ENCODE data around the gene CRYBG1.
A peak's percentile ranks its signal among the peaks of the same experiment; 100 is the strongest.
"Not testable (repeated sequence)": the region's sequence is repeated elsewhere in the genome, so short reads cannot be mapped to it uniquely, and the experiment has no call there.

CRYBG1 gene

DNA sequence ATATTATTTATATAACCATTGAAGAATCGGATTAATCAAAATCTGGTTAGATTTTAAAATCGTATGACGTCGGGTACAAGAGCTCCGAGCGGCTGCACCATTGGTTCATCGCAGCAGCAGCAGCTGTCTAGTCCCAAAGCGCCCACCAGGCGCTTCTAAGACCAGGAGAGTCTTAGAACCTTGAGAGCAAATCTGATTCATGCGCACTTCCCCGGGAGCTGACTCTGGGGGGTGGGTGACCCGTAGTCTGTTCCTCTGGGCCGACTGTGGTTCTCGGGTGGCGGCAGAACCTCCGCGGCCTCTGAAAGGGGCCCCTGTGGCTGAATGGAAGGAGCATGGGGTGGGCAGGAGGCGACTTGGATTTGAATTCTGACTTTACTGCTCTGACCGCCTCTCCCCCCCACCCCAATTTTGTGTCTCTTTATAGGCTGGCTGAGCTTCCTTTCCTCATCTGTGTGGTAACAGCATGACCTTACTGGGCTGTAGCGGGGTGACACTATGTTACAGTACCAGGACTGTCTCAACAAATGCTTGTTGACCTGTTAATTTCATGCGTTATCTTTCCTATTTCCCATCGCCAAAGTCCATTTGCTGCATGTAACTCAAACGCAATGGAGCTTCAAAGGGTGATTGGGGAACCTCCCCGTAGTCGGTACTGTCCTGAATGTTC lies 149.0 kb downstream of the CRYBG1 start:
- no peak for DNase-seq

DNA sequence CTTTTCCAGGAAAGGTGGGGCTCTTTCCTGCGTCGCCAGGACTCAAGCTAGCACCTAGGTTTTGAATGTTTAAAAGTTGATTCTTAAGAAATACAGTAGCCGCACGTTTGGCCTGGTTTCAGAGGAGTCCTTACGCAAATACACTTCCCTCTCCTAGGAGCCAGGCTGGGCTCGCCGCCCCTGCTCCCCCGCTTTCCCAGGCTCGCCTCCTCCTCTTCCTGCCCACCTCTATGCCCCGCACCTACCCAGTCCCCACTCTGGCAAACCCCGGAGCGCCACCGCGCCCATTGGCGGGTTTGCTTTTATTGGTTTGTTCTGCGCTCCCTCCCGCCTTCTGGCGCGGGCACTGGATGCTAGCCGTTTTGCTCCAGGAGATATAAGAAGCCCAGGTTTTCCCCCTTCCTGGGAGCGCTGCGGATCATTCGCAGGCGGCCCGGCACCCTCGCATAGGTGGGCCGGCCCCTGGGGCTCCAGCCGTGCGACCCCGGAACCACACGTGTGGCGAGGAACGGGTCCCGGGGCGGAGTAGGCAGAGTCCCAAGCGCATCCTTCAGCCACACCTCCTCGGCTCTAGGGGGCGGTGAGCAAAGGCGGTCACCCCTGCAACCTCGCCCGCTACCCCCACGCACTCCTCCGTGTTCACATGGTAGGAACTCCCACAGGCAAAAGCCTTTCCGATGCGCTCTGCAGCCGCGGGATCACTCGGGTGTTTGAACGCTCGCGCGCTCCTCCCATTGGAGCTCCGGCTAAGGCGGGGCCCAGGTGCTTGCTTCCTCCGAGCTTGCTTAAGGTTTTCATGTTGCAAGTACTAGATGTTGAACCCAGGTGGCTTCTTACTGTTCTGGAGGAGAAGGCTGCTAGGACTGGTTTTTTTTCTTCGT lies 149.8 kb downstream of the CRYBG1 start:
- DNase-seq: peak in 3 of 4 experiments; percentile 15 to 57 (median 36)

DNA sequence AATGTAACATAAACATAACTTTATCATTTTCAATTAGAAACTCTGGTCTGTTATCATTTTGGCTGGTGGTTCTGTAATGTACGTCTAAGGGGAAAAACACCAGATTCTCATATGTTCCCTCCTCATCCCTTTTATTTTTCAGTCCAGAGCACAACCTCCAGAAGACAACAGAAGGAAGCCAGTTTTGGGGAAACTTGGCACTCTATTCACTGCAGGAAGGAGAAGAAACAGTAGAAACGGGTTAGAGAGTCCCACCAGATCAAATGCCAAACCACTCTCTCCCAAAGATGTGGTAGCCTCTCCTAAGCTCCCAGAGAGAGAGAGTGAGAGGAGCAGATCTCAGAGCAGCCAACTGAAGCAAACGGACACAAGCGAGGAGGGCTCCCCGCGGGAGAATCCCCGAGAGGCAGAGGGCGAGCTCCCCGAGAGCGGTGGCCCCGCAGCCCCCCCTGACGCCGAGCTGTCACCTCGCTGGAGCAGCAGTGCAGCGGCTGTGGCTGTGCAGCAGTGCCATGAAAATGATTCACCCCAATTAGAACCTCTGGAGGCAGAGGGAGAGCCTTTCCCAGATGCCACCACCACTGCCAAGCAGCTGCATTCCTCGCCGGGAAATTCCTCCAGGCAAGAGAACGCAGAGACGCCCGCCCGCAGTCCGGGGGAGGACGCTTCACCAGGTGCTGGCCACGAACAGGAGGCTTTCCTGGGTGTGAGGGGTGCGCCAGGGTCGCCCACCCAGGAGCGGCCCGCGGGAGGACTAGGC lies 151.0 kb downstream of the CRYBG1 start:
- DNase-seq: peak in 1 of 4 experiments; percentile 34

DNA sequence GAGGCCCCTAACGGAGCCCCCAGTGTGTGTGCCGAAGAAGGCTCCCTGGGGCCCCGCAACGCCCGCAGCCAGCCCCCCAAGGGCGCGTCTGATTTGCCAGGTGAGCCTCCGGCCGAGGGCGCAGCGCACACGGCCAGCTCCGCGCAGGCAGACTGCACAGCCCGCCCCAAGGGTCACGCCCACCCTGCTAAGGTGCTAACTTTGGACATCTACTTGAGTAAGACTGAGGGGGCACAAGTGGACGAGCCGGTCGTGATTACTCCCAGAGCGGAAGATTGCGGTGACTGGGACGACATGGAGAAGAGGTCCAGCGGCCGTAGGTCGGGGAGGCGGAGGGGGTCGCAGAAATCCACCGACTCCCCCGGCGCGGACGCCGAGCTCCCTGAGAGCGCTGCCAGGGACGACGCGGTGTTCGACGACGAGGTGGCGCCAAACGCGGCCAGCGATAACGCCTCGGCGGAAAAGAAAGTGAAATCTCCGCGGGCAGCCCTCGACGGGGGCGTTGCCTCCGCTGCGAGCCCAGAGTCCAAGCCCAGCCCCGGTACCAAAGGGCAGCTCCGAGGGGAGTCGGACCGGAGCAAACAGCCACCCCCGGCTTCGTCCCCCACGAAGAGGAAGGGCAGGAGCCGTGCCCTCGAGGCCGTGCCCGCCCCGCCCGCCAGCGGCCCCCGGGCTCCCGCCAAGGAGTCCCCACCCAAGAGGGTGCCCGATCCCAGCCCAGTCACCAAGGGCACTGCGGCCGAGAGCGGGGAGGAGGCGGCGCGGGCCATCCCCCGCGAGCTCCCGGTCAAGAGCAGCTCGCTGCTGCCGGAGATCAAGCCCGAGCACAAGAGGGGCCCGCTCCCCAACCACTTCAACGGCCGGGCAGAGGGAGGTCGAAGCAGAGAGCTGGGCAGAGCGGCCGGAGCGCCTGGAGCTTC lies 151.8 kb downstream of the CRYBG1 start:
- DNase-seq: peak; percentile 17 to 70 (median 48)

DNA sequence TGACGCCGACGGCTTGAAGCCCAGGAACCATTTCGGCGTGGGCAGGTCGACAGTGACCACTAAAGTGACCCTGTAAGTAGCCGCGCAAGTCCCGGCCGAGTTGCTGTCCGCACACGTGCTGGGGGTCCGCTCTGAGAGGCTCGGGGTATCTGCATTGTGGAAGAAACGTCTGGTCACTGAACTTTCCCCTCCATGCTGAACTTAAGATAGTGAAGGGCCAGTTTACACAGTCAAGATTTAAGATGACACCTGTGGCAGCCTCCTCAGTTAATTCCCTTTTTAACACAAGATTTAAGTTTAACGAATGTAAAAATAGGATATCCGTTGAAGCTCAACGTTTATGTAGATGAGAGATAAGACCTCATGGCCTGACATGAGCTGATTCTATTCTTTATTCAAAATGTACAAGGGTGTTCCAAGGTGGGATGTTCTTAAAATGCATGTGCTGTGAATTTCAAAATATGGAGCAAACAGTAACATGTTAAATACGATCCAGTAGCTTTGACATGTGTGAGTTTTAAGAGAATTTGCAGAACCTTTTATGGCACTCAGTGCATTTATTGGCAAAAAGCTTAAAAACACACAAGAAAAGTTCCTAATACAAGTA lies 152.6 kb downstream of the CRYBG1 start:
- no peak for DNase-seq

DNA sequence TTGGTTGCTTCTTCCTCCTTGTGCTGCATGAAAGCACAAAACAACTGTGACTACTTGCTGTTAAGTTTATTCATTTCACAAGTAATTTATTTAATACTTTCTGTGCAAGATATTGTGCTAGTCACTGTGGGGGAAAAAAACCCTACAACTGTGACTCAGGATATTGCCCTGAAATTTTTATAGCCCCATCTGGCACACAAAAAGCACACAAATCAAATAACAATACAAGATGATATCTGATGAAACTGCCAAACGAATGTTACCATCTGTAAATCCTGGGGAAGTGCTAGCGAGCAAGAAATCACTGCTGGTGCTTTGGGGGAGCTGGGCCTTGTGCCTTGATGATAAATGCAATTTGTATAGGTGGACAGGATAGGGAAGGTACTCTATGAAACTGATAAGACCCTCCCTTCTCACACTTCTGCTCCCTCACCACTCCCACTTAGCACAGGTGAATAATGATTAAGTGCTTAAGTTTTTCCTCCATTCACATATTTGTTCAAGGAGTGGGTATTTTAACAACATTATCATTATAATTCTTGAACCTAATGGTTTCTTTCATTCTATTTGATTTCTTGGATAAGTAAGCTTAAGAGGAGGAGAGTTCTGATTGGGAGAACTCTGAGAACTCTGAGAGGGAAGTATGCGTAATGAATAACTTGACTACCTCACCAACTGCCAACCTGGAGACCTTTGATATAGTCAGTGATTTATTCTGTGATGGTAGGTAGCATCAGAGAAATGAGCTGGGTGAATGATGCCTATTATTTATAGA lies 153.5 kb downstream of the CRYBG1 start:
- no peak for DNase-seq

DNA sequence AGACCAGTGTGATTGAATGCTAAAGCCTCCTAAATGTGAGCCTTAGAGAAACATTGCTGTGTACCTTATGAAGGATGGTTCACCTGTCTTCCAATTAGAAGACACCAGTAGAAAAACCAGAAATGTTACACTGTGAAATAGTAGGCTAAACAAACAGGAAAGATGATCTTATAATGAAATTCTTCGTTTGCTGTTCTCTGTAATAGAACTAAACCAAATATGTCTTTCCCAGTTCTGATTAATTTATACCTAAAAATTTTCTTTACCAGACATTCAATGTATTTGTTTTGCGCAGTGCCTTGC lies 154.0 kb downstream of the CRYBG1 start:
- DNase-seq: no peak

DNA sequence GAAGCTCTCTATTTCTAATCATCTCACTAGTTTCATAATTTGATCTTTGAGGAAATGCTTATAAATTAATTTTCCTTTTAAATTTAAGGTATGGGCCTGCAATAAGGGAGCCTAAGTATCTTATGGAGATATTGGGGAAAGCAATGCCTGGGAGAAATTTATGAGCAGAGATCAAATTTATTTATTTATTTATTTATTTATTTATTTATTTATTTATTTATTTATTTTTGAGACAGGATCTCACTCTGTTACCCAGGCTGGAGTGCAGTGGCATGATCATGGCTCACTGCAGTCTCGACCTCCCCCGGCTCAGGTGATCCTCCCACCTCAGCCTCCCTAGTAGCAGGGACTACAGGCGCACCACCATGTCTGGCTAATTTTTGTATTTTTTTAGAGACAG lies 155.1 kb downstream of the CRYBG1 start:
- DNase-seq: not testable (repeated sequence)

DNA sequence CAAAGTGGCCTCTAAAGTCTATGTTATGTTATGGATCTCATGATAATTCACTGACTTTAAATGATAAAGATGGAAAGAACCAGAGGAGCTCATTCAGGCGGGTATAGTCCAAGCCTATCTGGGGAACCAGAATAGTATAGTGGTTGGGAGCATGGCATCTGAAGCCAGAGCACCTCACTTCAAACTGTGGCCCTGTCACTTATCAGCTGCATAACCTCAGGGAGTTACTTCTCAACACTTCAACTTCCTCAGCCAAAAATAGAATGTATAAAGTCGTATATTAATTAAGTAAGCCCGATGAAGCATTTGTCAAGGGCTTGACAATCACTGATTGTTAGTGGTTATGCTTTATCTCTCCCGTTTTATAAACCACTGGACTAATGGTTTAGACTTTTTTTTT lies 156.1 kb downstream of the CRYBG1 start:
- no peak for DNase-seq

DNA sequence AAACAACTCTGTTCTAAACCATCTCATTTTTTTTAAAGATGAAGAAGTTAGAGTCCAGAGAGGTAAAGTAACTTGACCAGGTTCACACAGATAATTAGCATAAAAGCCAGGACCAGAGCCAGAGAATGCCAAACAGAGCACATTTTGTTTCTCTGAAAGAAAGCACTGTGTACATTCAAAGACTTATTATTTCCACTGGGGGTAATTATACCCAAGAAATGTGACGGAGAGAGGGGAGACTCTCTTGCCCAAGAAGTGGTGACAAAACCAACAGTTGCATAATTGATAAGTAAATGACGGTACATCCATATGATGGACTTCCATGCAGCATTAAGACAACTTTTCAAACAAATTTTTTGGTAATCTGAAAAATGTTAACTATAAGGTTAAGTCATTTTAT lies 157.2 kb downstream of the CRYBG1 start:
- DNase-seq: no peak

DNA sequence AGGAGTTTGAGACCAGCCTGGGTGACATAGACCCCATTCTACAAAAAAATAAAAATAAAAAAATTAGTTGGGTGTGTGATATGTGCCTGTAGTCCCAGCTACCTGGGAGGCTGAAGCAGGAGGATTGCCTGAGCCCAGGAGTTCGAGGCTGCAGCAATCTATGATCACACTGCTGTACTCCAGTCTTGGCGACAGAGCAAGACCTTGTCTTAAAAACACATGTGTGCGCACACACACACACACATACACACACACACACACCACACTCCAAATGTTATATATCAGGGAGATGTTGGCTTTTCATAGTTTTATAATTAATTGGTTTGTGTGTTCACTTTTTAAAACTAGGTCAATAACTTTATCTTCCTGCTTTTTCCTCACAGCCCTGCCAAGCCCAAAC lies 158.2 kb downstream of the CRYBG1 start:
- DNase-seq: no peak

DNA sequence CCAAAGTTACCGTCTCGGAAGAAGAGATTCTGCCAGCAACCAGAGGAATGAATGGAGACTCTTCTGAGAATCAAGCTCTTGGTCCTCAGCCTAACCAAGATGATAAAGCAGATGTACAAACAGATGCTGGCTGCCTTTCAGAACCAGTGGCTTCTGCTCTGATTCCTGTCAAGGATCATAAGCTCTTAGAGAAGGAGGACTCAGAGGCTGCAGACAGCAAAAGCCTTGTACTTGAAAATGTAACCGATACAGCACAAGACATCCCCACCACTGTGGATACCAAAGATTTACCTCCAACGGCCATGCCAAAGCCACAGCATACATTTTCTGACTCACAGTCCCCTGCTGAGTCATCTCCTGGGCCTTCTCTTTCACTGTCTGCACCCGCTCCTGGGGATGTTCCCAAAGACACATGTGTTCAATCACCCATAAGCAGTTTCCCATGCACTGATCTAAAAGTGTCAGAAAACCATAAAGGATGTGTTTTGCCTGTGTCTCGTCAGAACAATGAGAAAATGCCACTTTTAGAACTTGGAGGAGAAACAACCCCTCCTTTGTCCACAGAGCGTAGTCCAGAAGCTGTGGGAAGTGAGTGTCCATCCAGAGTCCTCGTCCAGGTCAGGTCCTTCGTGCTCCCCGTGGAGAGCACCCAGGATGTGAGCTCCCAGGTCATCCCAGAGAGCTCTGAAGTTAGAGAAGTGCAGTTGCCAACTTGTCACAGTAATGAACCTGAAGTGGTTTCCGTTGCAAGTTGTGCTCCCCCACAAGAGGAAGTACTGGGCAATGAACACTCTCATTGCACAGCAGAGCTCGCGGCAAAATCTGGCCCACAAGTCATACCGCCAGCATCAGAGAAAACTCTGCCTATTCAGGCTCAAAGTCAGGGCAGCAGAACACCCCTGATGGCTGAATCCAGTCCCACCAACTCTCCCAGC lies 159.2 kb downstream of the CRYBG1 start:
- DNase-seq: peak in 3 of 4 experiments; percentile 27 to 42 (median 31)

DNA sequence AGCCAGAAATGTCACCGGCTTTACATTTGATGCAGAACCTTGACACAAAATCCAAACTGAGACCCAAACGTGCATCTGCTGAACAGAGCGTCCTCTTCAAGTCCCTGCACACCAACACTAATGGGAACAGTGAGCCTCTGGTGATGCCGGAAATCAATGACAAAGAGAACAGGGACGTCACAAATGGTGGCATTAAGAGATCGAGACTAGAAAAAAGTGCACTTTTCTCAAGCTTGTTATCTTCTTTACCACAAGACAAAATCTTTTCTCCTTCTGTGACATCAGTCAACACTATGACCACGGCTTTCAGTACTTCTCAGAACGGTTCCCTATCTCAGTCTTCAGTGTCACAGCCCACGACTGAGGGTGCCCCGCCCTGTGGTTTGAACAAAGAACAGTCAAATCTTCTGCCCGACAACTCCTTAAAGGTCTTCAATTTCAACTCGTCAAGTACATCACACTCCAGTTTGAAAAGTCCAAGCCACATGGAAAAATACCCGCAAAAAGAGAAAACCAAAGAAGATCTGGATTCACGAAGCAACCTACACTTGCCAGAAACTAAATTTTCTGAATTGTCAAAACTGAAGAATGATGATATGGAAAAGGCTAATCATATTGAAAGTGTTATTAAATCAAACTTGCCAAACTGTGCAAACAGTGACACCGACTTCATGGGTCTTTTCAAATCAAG lies 160.3 kb downstream of the CRYBG1 start:
- DNase-seq: peak in 3 of 4 experiments; percentile 32 to 59 (median 43)

DNA sequence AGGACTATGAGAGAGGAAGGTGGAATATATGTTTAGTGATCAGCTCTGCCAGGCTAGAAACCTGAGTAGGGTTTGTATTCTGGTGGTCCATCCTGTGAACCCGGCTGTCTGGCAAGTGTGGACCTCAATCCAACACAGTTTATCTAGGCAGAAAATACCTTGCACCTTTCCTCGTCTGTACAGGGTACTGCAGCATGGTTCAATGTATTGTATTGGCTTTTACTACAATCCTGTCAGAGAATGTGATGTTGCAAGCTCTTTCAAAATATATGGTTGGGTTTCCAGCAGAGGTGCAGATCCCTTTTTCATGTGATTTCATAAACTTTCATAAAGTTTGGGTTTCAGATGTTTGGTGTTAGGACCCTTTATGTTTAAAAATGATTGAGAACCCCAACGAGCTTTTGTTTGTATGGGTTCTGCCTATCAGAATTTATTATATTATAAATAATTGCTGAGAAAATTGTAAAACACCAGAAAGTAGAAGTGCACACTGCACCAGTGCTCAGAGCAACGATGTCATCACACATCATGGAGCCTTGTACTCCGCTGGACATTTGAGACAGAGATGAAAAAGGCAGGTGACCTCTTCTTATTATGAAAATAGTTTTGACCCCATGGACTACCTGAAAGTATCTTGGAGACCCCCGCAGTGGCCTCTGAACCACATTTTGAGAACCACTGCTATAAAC lies 162.2 kb downstream of the CRYBG1 start:
- no peak for DNase-seq

DNA sequence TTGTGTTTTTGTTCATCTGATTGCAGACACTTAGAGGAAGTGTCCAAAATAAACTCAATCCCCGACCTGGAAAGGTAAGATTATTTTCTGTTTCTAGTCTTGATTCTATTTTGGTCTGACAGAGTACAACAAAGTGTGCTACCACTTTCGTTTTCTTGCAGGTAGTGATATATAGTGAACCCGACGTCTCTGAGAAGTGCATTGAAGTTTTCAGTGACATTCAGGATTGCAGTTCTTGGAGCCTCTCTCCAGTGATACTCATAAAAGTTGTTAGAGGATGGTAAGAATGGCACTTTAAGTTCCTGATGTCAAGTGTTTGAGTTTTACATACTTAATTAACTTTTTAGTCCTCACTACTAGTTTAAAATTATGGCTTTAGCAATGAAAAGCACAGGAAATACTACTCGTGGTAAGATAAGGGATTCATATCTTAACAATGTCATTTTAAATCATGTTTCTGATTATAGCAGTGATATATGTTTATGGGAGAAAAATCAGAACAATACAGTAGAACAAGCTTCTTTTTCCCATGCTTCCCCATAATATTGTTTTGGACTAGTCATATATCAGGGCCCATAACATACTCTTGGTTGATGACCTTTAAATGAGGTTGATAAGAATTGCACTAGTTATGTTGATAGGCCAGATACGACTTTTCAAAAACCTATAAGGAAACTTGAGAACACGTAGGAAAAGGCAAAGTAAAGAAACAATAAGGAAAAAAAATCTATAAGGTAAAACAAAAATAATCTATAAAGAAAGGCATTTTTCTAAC lies 164.8 kb downstream of the CRYBG1 start:
- no peak for DNase-seq

DNA sequence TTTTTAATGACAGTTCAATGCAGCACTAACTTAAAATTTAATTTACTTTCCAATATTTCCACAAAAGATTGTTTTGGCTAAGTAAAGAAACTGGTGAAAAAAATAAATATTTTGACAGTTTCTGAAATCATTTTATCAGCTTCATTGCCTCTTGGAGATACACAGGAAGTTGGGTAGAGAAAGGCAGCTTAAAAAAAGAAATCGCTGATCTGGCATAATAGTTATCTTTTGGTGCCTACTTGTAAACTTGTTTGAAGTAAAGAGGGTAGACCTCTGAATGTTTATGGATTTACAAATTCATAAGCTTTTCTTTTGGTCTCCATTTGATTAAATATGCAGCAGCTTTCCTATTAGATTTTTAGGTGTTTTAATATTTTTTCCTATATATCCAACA lies 165.4 kb downstream of the CRYBG1 start:
- DNase-seq: no peak

DNA sequence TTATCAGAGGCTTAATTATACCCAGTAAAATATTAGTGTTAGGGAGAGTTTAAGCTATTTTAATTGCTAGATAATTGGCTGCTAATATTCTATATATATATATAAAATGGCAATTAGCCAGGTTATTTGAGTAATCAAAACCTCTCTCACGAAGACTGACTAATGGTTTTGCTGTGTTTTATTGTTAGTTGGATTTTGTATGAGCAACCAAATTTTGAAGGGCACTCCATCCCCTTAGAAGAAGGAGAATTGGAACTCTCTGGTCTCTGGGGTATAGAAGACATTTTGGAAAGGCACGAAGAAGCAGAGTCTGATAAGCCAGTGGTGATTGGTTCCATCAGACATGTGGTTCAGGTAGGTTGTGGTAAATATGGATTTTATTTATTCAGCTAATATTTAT lies 166.6 kb downstream of the CRYBG1 start:
- DNase-seq: no peak

DNA sequence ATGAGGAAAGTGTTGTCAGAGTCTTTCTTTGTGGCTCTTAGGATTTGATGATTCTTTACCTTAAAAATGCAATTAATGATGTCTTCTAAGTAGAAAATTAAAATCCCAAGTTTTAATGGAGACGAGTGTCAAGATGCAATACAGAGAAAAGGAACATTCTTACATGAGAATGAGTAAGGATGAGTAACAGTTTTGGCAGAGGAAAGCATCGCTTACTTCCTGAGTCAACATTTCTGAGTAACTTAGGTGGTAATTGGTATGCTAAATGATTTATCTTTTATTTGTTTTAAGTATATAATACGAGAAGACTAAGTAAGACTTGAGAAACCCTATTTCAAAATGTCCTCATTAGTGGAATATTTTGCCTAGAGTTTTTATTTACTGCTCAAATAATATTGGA lies 167.5 kb downstream of the CRYBG1 start:
- no peak for DNase-seq
